ENCODE results near the gene EFCAB8.
"Not testable (repeated sequence)": the region's sequence is repeated elsewhere in the genome, so short reads cannot be mapped to it uniquely, and the experiment has no call there.

The EFCAB8 gene

DNA sequence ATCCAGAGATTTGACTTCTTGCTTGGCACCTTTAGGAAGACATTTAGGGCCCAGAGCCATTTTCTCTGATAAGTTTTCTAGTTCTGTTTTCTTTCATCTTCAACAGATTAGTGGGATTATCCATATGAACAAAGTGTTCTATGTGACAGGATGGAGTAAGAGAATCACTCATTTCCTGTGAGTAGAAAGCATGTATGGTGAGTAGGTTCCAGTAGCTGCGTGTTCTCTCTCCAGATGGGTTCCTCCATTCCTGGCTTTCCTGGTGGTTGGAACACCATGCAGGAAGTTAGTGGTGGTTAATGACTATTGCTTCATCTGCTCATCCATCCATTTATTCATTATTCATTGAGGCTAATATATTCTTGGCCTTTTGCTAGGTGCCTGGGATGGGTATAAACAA lies 54.0 kb downstream of the EFCAB8 start:
- no peak for DNase-seq

DNA sequence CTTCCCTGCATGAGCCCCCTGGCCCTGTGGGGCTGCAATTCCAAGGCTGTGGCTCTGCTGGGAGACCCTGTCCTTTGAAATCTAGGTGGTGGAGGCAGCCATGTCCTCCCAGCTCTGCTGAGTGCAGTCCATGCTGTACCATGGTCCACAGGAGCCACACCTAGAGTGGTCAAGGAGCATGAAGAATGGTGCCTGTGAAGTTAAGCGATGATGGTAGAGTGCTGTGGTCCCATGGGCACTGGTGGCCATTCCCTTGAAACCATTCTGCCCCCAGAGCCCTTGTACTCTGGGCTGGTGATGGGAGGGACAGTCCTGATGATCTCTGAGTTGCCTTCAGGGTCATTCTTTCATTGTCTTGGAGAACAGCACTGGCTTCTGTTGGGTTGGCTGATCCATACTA lies 55.3 kb downstream of the EFCAB8 start:
- DNase-seq: no peak

DNA sequence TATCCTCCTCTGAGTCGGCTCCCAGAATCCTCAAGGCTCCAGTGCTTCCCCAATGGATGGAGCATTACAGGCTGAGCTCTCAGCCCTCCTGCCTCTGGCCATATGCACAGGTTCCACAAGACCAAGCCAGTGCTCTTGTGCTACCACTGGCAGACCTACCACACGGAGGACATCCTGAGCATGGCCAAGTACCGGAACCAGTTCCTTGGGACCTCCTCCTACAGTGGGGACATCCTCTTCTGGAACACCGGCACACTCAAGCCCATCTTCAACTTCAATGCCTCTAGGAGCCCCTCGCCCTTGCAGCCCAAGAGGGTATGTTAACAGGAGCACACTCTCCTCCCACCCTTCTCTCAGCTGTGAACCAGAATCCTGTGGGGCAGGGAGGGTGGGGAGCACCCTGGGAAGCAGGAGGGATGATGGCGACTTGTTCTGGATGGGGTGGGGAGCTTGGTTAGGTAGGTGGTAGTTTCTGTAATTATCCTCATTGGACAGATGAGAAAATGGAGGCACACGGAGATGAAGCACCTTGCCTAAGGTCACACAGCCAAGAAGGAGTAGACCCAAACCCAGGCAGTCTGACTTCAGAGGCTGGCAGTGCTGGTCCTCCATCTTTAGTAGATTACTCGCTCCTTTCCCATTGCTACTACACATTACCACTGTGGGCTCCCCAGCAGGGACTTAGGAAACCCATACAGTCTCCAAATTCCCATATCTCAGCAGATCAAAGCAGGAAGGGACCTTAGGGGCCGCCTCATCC lies 58.6 kb downstream of the EFCAB8 start:
- DNase-seq: no peak

DNA sequence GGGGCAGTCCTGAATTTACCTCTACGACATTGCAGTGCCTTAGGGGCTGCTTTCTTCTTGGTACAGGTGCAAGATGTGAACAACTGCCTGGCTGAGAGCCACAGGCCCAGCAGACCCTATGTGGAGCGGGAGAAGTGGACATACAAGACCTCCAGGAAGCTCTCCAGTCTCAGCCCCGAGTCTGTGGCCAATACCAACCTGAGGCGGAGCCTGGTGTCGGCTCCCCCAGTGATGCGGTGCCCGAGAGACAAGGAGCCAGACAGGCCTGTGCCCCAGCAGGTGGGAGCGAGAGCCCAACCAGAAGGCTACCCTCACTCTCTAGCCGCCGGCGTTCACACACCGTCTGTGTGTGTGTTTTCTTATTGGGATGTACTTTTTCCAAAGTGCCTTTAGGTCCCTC lies 59.6 kb downstream of the EFCAB8 start:
- DNase-seq: no peak

DNA sequence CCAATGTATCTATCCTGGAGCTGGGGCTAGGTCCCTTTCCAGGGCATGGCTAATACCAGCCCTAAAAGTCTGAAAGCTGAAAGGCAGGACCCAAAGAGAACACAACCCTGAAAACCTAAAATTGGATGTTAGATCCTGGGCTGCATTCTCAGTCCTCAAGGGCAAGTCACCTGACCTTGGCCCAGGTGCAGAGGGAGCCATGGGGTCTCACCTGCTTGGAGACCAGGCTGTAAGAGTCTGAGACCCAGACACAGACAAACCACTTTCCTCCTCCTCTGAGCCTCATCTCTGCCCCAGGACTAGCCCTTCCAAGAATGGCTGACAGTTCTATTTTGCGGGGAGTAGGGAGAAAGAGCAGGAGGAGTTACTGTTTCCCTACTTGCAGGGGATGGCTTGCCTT lies 60.0 kb downstream of the EFCAB8 start:
- no peak for DNase-seq

DNA sequence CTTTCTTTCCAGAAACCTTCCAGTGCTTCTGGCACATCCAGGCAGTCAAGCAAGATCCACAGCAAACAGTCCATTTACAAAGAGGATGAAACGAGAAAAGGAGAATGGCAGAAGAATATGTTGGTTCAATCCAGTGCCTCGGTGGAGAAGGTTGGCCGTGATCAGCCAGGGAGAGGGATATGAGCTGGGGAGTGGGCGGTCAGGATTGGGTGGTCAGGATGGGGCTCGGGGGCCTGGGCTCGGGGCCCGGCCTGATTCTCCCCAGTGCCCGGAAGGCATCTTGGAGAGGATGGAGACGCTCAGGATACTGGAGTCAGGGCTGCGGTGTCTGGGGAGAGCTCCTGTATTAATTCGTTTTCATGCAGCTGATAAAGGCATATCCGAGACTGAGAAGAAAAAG lies 61.3 kb downstream of the EFCAB8 start:
- no peak for DNase-seq

DNA sequence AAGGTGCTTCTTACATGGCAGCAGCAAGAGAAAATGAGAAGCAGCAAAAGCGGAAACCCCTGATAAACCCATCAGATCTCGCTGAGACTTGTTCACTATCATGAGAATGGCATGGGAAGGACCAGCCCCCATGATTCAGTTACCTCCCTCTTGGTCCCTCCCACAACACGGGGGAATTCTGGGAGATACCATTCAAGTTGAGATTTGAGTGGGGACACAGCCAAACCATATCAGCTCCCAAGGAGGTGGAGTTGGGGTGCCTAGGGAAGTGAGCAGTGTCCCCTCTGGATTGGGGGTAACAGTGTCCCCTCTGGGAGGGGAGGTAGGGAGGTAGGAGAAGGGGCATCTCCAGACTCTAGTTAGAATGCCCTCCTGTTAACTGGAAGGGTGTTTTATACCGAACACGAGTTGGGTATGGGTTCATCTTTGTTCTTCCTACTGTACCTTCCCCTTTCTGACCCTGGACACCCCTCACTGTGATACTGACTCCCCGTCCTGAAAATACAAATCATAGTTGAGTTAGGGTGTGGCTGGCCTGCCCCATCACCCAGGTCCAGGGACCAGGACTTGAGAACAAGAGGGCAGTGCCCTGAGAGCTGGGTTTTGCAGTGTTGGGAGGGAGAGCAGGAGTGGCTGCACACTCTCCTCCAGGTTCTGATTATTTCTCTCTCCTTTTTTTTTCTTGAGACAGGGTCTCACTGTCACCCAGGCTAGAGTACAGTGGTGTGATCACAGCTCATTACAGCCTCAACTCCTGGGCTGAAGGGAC lies 62.0 kb downstream of the EFCAB8 start:
- no peak for DNase-seq

DNA sequence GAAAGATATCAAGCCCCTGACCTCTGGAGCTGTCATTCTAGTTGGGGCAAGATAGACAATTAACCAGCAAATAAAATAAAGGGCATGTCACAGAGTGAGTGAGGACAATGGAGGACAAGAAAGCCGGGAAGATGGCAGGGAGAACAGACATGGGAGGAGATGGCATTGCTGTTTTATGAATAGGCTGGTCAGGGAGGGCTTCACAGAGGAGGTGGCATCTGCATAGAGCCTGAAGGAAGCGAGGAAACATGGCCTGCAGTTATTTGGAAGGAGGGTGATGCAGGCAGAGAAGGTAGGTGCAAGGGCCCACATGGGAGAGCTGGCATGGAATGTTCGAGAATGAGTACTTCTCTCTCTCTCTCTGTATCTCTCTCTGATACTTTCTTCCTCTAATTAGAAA lies 63.7 kb downstream of the EFCAB8 start:
- no peak for DNase-seq

DNA sequence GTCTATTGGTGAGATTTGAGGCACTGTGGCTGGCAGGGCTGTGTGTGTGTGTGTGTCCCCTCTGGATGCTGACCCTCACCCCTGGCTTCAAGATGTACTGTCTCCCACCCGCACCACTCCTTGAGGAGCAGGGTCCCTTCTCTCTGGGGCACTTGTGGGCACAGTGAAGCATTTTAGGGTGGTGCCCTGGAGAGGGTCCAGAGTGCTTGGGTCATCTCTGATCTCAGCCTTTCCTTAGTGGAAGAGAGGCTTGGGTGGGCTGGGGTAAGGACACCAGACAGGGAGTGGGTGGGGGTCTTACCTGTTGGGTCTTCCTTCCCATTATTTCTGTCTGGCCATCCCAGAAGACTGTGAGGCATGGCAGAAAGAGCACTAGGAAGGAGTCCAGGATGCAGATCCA lies 66.1 kb downstream of the EFCAB8 start:
- no peak for DNase-seq

DNA sequence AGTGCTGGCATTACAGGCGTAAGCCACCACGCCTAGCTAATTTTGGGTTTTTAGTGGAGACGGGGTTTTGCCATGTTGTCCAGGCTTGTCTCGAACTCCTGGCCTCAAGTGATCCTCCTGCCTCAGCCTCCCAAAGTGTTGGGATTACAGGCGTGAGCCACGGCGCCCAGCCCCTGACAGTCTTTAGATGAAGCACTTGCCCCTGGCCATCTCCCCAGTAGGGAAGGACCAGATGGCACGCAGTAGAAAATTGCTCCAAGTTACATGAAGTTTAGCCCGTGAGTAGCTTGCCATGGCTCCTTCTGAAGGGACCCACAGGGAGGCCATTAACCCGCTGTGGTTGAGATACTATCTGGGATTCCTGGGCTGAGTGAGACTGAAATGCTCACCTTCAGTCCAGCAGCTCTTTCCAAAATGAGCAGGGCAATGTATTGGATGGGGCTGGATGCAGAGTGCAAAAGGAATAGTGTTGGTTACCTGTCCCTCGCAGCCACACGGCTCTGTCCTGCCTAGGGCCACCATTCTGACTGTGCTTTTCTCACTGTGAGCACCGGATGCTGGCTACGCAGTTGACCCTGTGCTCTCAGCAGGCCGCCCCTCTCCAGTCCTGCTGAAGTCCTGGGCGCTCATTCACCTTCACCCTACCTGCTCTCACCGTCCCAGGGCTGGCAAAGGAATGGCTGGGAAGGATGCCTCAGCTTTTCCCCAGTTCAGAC lies 66.9 kb downstream of the EFCAB8 start:
- no peak for DNase-seq

DNA sequence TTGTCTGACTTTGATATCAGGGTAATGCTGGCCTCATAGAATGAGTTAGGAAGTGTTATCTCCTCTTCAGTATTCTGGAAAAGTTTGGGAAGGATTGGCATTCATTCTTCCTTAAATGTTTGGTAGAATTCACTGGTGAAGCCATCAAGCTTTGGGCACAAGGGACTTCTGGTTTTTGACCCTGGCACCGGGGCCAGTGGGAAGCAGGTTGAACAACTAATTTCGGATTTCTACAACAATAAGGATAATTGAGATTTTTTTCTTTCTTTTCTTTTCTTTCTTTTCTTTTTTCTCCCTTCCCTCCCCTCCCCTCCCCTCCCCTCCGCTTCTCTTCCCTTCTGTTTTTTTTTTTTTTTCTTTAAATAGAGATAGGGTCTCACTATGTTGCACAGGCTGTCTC lies 70.4 kb downstream of the EFCAB8 start:
- DNase-seq: no peak

DNA sequence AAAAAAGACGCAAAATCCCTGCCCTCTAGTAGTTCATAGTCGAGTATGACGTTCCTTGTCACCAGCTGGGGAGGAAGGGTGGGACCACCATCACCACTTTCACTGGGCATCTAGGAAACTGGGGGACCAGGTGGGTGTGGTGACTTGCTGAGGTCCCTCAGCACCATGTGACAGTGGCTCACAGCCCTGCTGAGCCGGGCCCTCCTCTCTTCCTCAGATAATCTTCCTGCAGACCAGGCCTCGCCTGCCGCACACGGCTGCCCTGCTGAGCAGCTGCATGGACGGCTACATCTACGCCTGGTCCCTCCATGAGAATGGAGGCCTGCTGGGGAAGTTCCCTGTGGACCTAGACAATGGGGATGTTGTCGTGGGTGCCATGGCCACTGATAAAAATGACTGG lies 71.5 kb downstream of the EFCAB8 start:
- DNase-seq: no peak

DNA sequence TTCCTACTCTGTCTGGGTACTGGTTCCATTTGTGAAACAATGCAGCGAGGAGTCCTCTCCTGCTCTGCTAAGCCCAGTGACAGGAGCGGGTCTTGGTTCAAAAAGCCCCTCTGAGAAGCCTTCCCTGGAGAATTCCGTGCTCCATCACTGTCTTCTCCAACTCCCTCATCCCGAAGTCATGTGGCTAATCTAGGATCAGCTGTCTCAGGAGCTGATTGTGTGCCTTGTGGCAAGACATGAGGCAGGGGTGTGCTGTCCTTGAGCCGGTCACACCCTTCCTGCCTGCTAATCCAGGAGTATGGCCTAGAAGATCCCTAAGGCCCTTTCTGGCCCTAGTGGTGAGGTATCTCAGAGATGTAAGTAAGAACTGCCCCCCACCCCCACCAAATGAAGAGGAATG lies 72.0 kb downstream of the EFCAB8 start:
- no peak for DNase-seq

DNA sequence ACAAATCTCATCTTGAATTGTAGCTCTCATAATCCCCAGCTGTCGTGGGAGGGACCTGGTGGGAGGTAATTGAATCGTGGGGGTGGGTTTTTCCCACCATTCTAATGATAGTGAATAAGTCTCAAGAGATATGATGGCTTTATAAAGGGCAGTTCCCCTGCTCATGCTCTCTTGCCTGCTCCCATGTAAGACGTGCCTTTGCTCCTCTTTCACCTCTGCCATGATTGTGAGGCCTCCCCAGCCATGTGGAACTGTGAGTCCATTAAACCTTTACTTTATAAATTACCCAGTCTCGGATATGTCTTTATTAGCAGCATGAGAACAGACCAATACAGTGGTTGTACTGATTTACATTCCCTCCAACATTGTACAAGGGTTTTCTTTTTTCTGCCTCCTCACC lies 75.9 kb downstream of the EFCAB8 start:
- DNase-seq: no peak

DNA sequence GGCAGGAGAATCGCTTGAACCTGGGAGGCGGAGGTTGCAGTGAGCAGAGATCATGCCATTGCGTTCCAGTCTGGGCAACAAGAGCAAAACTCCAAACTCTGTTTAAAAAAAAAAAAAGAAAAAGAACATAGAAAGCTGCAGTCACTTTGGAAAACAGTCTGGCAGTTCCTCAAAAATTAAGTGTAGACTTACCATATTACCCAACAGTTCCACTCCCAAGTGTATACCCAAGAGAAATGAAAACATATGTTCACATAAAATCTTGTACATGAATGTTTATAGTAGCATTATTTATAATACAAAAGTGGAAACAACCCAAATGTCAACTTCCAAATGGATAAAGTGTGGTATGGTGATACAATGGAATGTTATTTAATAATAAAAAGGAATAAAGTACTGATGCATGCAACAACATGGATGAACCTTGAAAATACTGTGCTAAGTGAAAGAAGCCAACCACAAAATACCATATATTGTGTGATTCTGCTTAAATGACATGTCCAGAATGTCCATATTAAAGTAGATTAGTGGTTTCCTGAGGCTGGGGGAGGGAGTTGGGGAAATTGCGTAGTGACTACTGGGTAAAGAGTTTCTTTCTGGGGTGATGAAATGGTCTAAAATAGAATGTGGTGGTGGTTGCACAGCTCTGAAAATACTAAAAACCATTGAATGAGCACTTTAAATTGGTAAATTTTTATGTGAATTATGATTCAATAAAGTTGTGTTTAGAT lies 82.6 kb downstream of the EFCAB8 start:
- DNase-seq: no peak

DNA sequence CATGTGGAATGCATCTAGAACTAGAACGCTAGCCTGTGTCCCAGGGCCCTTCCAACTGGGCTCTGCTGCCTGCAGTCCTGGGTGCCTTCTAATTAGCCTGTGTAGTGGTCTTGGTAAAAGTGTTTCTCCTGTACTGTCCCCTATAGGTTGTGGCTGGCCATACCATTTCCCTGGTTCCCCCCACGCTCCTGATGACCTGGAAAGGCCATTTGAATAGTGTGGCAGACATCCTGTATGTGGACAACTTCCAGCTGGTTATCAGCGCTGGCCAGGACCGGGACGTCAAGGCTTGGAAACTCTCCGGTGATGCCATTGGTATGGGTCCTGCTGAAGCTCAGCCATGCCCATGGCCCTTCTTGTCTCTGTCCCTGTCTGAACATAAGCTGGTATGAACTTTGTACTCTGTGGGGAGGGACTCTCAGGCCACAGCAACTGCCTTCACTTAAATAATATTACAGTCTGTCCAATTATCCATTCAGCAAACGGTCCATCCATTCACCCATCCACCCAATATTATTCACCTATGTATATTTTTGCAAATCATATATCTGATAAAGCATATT lies 84.8 kb downstream of the EFCAB8 start:
- no peak for DNase-seq

DNA sequence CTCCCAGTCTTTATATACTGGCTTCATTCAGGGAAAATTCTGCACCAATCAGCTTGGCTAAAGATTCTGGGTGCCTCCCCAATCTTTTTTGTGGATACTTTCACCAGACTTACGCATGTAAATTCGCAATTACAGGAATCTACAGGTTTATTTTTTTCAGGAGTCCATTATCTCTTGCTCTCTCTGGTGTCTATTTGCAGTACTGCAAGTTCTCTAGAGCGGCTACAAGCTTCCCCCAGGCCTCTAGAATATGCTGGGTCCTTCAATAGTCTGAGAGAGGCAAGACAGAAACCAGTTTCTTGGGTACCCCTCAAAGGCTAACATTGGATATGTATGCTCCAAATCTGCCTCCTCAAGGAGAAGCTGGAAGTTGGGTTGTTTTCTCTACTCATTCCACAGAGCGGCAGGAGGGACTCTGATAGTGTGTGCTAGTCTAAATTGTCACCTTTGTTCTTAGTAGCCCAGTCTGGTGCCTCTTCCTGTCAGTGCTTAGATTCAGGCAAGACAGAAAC lies 87.0 kb downstream of the EFCAB8 start:
- no peak for DNase-seq

DNA sequence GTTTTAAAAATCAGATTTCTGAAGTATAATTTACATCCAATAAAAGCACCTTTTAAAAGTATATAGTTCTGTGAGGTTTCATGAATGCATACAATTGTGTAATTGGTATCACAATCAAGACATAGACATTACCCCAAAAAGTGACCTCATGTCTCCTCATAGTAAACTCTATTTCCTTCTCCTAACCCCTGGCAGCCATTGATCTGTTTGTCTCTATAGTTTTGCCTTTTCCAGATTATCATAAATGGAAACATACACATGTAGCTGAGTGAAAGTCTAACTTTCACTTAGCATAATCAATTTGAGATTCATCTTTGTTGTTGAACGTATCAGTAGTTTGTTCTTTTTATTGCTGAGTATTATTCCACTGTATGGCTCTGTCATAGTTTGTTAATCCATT lies 87.9 kb downstream of the EFCAB8 start:
- no peak for DNase-seq

DNA sequence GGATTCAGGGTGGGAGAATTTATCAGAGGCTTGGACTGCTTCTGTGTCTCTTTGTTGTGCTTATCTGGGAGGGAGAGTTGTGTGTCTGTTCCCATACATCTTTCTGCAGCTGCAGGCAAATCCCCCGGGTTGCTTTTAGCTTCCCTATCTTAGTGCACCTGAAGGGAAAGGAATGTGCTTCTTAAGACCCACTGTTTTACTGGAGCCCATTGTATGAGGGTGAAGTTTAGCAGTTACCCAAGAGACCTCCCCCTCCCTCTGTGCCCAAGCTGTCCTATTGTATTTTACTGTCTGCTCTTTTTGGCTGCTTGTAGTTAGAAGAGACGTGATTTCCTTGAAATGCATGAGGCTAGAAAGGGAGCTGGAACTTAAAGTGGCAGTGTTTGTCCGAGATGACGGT lies 91.8 kb downstream of the EFCAB8 start:
- not testable (repeated sequence) for DNase-seq

DNA sequence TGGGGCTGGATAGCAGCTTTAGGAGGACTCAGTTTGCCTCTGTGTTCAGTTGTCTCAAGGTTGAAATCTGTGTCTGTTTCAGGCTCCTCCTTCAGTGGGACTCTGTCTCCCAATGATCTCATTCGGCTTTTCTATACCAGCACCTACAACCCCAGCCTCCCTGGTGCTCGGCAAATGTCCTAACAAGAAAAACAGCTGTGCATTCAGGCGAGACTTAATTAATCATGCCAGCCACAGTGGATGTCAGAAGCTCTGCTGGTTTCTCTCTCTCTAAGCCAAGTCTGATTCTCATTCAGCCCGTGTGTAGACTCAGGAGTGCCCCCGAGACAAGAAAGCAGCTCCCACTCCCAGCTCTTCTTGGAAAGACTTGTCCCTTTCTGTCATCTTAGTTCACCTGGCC lies 98.7 kb downstream of the EFCAB8 start:
- no peak for DNase-seq

DNA sequence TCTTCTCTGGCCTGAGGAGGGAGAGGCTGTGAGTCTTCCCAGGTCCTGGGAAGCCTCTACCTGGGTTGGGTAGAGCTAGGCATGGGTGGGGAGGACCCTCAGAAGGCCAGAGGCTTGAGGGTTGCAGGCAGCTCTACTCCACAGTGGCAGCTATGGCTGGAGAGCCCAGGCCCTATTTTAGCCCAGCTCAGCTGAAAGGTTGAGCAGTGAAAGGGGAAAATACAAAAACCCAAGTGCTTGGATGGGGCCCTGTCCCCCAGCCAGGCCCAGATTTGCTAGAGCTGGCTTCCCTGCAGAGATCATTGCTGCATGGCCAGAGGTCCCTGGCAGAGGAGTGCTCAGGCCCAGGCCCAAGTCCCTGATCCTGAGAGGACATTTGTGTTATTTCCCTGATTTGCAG lies 99.9 kb downstream of the EFCAB8 start:
- DNase-seq: no peak

DNA sequence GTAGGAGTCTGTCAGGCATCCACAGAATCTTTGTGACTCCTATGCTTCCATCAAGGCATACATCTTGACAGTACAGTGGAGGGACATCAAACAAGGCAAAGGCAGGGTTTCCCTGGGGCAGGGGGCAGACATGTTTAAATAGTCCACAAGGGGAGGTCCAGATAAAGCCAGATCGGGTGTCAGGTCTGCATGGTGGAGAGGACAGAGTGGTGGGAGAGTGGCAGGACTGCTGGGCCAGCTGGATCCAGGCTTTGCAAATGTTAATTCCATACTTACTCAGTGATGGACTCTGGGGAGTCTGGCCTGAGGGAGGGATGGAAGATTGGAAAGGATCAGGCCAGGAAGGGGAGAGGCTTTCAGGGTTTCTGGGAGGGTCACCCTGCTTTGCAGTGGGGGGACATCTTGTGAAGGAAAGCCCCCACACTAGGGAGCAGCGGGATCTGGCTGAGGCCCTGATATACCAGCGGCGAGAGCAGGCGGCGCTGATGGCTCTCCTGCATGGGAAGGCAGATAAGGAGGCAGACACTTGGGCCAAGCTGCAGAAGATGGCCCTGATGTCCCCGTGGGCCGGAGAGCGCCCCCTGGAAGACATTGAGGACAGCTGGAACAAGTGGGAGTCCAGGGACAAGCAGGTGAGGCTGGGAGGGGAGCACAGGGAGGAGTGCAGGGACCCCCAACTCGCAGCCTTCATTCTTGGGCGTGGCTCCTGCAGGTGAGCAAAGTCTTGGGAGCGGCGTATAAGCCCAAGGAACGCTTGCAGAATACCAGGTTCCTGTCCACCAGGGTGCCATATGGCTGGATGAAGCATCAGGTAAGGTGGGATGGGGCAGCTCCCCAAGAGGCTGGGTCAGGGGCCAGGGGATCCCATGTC lies 100.9 kb downstream of the EFCAB8 start:
- no peak for DNase-seq

Data from activated gamma-delta T cell treated with Interleukin-2 at 50 U/mL for 16 hours (primary cell).